ENCODE measurements around the gene ARL2BP.

GRCh38 chr16:57245472-57246113 lies 534 bp downstream of the ARL2BP start:
- TF ChIP-seq MAX (IDR thresholded peaks at IDR 0.05) (no peak), GABPA (IDR thresholded peaks at IDR 0.05 in 1 of 2, conservative IDR thresholded peaks at IDR 0.05 in 1 of 2) (no peak), CTCF (IDR thresholded peaks at IDR 0.05; ENCODE audit: low read depth, low read length, missing input control) (no peak), TAF1 (conservative IDR thresholded peaks at IDR 0.05) (no peak), JUND (IDR thresholded peaks at IDR 0.05) (peak in 1 of 2 donors; percentile 10), SP1 (IDR thresholded peaks at IDR 0.05) (no peak), ATF3 (IDR thresholded peaks at IDR 0.05) (no peak), EGR1 (IDR thresholded peaks at IDR 0.05; ENCODE audit: low read depth in 2 of 2) (no peak), FOXA1 (IDR thresholded peaks at IDR 0.05) (no peak), HNF4A (conservative IDR thresholded peaks at IDR 0.05) (no peak), YY1 (IDR thresholded peaks at IDR 0.05) (no peak), ZBTB33 (IDR thresholded peaks at IDR 0.05) (no peak)
